Adrenal gland (tissue), 5 donors: ENCODE data around the gene PTPRQ.

ENCODE experiments used
- CTCF ChIP-seq, 6 experiments: fragments of 450-650 bp in 4 of 6; fragments of 200-600 bp in 2 of 6; sonication (generic) in 1 of 6; IDR thresholded peaks; 1 replicate in 5 of 6; 2 replicates in 1 of 6; pipeline versions ENCODE4 v1.5.1 to v1.8.0; 2016 to 2021; ENCODE audit warnings: antibody characterized with exemption in 6 of 6, mild to moderate bottlenecking in 2 of 6, moderate library complexity in 1 of 6
- POLR2A ChIP-seq, 2 donors: fragments of 450-650 bp; IDR thresholded peaks; one replicate each; pipeline ENCODE4 v1.6.1; 2017; ENCODE audit warnings: antibody characterized with exemption in 2 of 2, mild to moderate bottlenecking in 2 of 2, moderate library complexity in 1 of 2
- donor health status: DM: no; HTN: no; CAD: no.

- TF ChIP-seq POLR2A (IDR thresholded peaks at IDR 0.05): no peak
- TF ChIP-seq CTCF (IDR thresholded peaks at IDR 0.05): no peak
These were observed 268.8 kb downstream of the PTPRQ start for GRCh38 chr12:80712866-80713265.
